B cell (primary cell): ENCODE measurements around the gene H2BW2. TPM values are rescaled to one million over a fixed set of nuclear protein-coding genes. Genes with fewer than 3 reads are reported as not detected.

Experiments
- ATAC-seq: fragments of 200-7000 bp; cut with Tn5 transposase; one replicate; pipeline ENCODE4 v1.10.0; 2021; ENCODE audit warnings: low read depth, mild to moderate bottlenecking, moderate number of reproducible peaks, moderate library complexity
- CTCF ChIA-PET: fragments of 350-600 bp; sonication (Branson Sonifier 250); formaldehyde crosslinking; loops from one replicate; lab custom pipeline; 2021; ENCODE audit warnings: antibody characterized with exemption, inconsistent platforms; lab: Charles Lee
- POLR2A ChIA-PET: fragments of 350-600 bp; sonication (Branson Sonifier 250); formaldehyde crosslinking; loops from one replicate; lab custom pipeline; 2021; ENCODE audit warnings: antibody characterized with exemption; lab: Charles Lee
- DNase-seq: peaks from one replicate; pipeline ENCODE4 v3.0.0; 2013
- H2AFZ ChIP-seq: 2 replicates; pipeline ENCODE4 v1.6.1; 2012; ENCODE audit warnings: mild to moderate bottlenecking, low read depth, low read length; ENCODE audit not compliant: insufficient read depth, poor library complexity, severe bottlenecking
- H3K27ac ChIP-seq, 2 donors: 1 replicate in 1 of 2; 2 replicates in 1 of 2; pipeline ENCODE4 v1.5.1; 2012 to 2013; ENCODE audit warnings: low read length in 2 of 2, mild to moderate bottlenecking in 2 of 2, moderate library complexity in 1 of 2
- H3K27me3 ChIP-seq, 4 experiments: fragments of 200-600 bp in 1 of 4; sonication (generic) in 1 of 4; replicated peaks in 1 of 4; 1 replicate in 2 of 4; 2 replicates in 2 of 4; pipeline versions ENCODE4 v1.6.1 to v1.7.0; 2013 to 2016; ENCODE audit warnings: low read length in 3 of 4, mild to moderate bottlenecking in 2 of 4, mixed read lengths in 1 of 4, moderate library complexity in 1 of 4; ENCODE audit not compliant: insufficient read depth in 4 of 4, control insufficient read depth in 3 of 4; ENCODE audit errors: control extremely low read depth in 1 of 4
- H3K36me3 ChIP-seq, 2 experiments: replicated peaks in 1 of 2; 1 replicate in 1 of 2; 2 replicates in 1 of 2; pipeline versions ENCODE4 v1.6.1 to v1.7.1; 2013; ENCODE audit warnings: low read length in 1 of 2; ENCODE audit not compliant: insufficient read depth in 2 of 2, control insufficient read depth in 1 of 2; ENCODE audit errors: control extremely low read depth in 1 of 2, extremely low read depth in 1 of 2
- H3K4me1 ChIP-seq, 2 donors: fragments of 200-600 bp in 1 of 2; sonication (generic) in 1 of 2; 1 replicate in 1 of 2; 2 replicates in 1 of 2; pipeline versions ENCODE4 v1.5.1 to v1.6.1; 2013 to 2017; ENCODE audit warnings: low read length in 2 of 2; ENCODE audit not compliant: control insufficient read depth in 2 of 2, insufficient read depth in 2 of 2
- H3K4me2 ChIP-seq: replicated peaks from 2 replicates; pipeline ENCODE3; 2012; ENCODE audit warnings: mild to moderate bottlenecking, low read depth, low read length; ENCODE audit not compliant: poor library complexity, severe bottlenecking
- H3K4me3 ChIP-seq, 5 experiments: fragments of 200-600 bp in 1 of 5; sonication (generic) in 1 of 5; 1 replicate in 3 of 5; 2 replicates in 2 of 5; pipeline versions ENCODE4 v1.5.1 to v1.7.0; 2011 to 2016; ENCODE audit warnings: low read length in 4 of 5, mild to moderate bottlenecking in 4 of 5, low read depth in 2 of 5, control low read depth in 1 of 5, moderate library complexity in 1 of 5; ENCODE audit not compliant: insufficient read depth in 1 of 5; ENCODE audit errors: control extremely low read depth in 1 of 5, extremely low read depth in 1 of 5
- H3K79me2 ChIP-seq: fragments of 200-600 bp; sonication (generic); one replicate; pipeline ENCODE4 v1.6.0; 2016; ENCODE audit warnings: low read length; ENCODE audit not compliant: control insufficient read depth, insufficient read depth
- H3K9ac ChIP-seq: fragments of 200-600 bp; sonication (generic); 2 replicates; pipeline ENCODE4 v1.6.1; 2017; ENCODE audit warnings: mild to moderate bottlenecking, low read length, moderate library complexity
- H3K9me3 ChIP-seq, 3 donors: one replicate each; pipeline versions ENCODE4 v1.6.1 to v1.7.1; 2013; ENCODE audit warnings: low read length in 2 of 3; ENCODE audit not compliant: control insufficient read depth in 2 of 3, insufficient read depth in 1 of 3; ENCODE audit errors: control extremely low read depth in 1 of 3
- H4K20me1 ChIP-seq: 2 replicates; pipeline ENCODE4 v1.6.0; 2012; ENCODE audit warnings: mild to moderate bottlenecking, low read length; ENCODE audit not compliant: insufficient read depth, control insufficient read depth, poor library complexity, severe bottlenecking
- H3K27ac Mint-ChIP-seq: one replicate; pipeline ENCODE4 v1.8.0; 2021; ENCODE audit warnings: mixed read lengths
- H3K27me3 Mint-ChIP-seq: one replicate; pipeline ENCODE4 v1.8.0; 2021; ENCODE audit warnings: mixed read lengths
- H3K4me1 Mint-ChIP-seq: one replicate; pipeline ENCODE4 v1.8.0; 2021; ENCODE audit warnings: mixed read lengths
- H3K4me3 Mint-ChIP-seq: one replicate; pipeline ENCODE4 v1.8.0; 2021; ENCODE audit warnings: mixed read lengths
- H3K9me3 Mint-ChIP-seq: one replicate; pipeline ENCODE4 v1.8.0; 2022; ENCODE audit warnings: mixed read lengths; ENCODE audit not compliant: insufficient read depth
- CTCF ChIP-seq: fragments of 200-600 bp; IDR thresholded peaks from one replicate; pipeline ENCODE4 v1.8.0; 2022; ENCODE audit warnings: antibody characterized with exemption, mild to moderate bottlenecking
- EZH2 ChIP-seq: IDR thresholded peaks from 2 replicates; pipeline ENCODE4 v1.6.1; 2012; ENCODE audit warnings: borderline replicate concordance, low read depth, mild to moderate bottlenecking, moderate library complexity, low read length; ENCODE audit not compliant: insufficient read depth, poor library complexity, severe bottlenecking
- WGBS: methylation state at CpG from one replicate; pipeline ENCODE4 v1.1.5; 2013; ENCODE audit warnings: missing lambda C conversion rate; ENCODE audit not compliant: insufficient coverage; 5-methylcytosine and 5-hydroxymethylcytosine counted together
- intact Hi-C: fragments of 100-400 bp; cut with micrococcal nuclease; formaldehyde crosslinking; loops from one replicate; pipeline ENCODE4 v1.10.0; 2022
- polyA plus RNA-seq: library from polyadenylated mRNA; depleted of rRNA; stranded (reverse); fragments of >200 nt; gene quantifications from 2 replicates; pipeline ENCODE4 v1.2.3, GENCODE V29; 2012
- total RNA-seq, 2 donors: library from RNA; stranded (reverse); fragments of 120-200 nt in 1 of 2; gene quantifications; 1 replicate in 1 of 2; 2 replicates in 1 of 2; pipeline versions ENCODE4 v1.2.3 to v1.2.4, GENCODE V29; 2013 to 2022

The H2BW2 gene
- total and polyA plus RNA-seq, 2 donors (not counting 1 experiment from before 2014, with no cell fraction given), result not detected

DNA sequence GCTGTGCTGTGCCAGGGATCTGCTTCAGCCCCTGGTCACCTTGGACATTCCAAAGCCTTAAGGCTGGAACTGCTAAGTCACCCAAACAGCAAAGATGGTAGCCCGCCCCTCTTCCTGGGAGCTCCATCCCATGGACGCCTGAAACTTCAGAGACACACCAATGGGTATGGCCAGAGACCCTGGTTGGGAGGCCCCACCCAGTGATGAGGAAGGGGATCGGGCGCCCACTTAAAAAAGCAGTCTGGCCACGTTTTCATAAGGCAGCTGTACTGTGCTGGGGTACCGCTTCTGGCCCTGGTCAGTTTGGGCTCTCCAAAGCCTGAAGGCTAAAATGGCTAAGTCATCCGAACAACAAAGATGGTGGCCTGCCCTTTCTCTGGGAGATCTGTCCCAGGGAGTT, 45.7 kb downstream of the H2BW2 start:
- Mint-ChIP-seq H3K4me3 (no peak overlapping the region), H3K9me3 (no peaks in the 10 kb centered on the region), H3K27ac (no peak overlapping the region), H3K27me3 (no peaks in the 10 kb centered on the region), H3K4me1 (no peaks in the 10 kb centered on the region)
- H3K27me3 ChIP-seq, result peaks cover 0 to 2% (median 0%) of the 10 kb centered on the region in 4 experiments
- H2AFZ ChIP-seq, result no peak overlapping the region
- POLR2A ChIA-PET, result no interaction called here
- H3K36me3 ChIP-seq, result no peaks in the 10 kb centered on the region
- no peaks in the 10 kb centered on the region for H3K4me1 ChIP-seq
- no peaks in the 10 kb centered on the region for H4K20me1 ChIP-seq
- 90% methylated on average over 6 of the region's 7 CpGs for WGBS
- no peak overlapping the region for H3K4me3 ChIP-seq
- H3K79me2 ChIP-seq, result no peaks in the 10 kb centered on the region
- no peak for ATAC-seq
- no peak for DNase-seq
- H3K9me3 ChIP-seq, result no peaks in the 10 kb centered on the region
- no peak overlapping the region for H3K27ac ChIP-seq
- no peak overlapping the region for H3K9ac ChIP-seq
- CTCF ChIA-PET, result no interaction called here
- TF ChIP-seq CTCF (no peak), EZH2 (no peak)
- no peak overlapping the region for H3K4me2 ChIP-seq
- intact Hi-C loops, result no loop called here

DNA sequence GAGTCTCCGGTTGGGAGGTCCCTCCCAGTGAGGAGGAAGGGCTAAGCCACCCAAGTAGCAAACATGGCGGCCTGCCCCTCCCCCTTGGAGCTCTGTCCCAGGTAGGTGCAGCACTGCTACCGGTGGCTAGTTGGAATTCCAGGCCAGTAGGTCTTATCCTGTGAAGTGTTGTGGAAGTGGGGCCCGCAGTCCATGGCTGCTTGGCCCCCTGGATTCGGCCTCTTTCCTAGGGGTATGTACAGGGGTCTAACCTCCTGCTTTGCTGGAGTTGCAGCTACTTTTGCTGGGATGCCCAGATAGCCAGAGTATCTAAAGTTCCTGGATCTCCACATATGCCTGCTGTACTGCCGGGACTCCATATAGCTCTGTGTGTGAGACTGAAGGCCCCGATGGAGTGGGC, 46.2 kb downstream of the H2BW2 start:
- TF ChIP-seq CTCF (no peak), EZH2 (no peak)

More for the DNA sequence above, 46.2 kb downstream of the H2BW2 start:
- Histone ChIP-seq H3K4me3 (no peak overlapping the region), H2AFZ (no peak overlapping the region), H3K27ac (no peak overlapping the region), H3K27me3 (peaks cover 0 to 2% (median 0%) of the 10 kb centered on the region in 4 experiments), H4K20me1 (no peaks in the 10 kb centered on the region), H3K79me2 (no peaks in the 10 kb centered on the region), H3K36me3 (no peaks in the 10 kb centered on the region), H3K9me3 (no peaks in the 10 kb centered on the region), H3K9ac (no peak overlapping the region), H3K4me2 (no peak overlapping the region), H3K4me1 (no peaks in the 10 kb centered on the region)
- ATAC-seq (no peak), DNase-seq (no peak)
- H3K4me1 Mint-ChIP-seq, result no peaks in the 10 kb centered on the region
- ChIA-PET CTCF (no interaction called here), POLR2A (no interaction called here)
- H3K4me3 Mint-ChIP-seq, result no peak overlapping the region
- H3K27me3 Mint-ChIP-seq, result peaks cover 2% of the 10 kb centered on the region
- WGBS, result 100% methylated on average over 3 of the region's 7 CpGs
- intact Hi-C loops, result no loop called here
- no peak overlapping the region for H3K27ac Mint-ChIP-seq
- H3K9me3 Mint-ChIP-seq, result no peaks in the 10 kb centered on the region

Other genes starting within 250 kb of the H2BW2 start
- 0.44 and 0.75 TPM in 2 replicates for gene RAB9B, start 207.7 kb upstream of the H2BW2 start, total RNA-seq
- gene RAB9B, start 207.7 kb upstream of the H2BW2 start, polyA plus RNA-seq, result 0.23 and 0.43 TPM in 2 replicates
- gene TMSB15B, start 77.3 kb upstream of the H2BW2 start, total RNA-seq, result 8.6 and 9.0 TPM in 2 replicates
- gene TMSB15B, start 77.3 kb upstream of the H2BW2 start, polyA plus RNA-seq, result 5.5 and 7.6 TPM in 2 replicates
- gene H2BW1, start 26.2 kb upstream of the H2BW2 start, total RNA-seq, result not detected in 2 replicates
- gene H2BW1, start 26.2 kb upstream of the H2BW2 start, polyA plus RNA-seq, result not detected in 2 replicates
- gene TMSB15C, start 36.3 kb downstream of the H2BW2 start, total RNA-seq, result 4.5 and 5.4 TPM in 2 replicates
- gene TMSB15C, start 36.3 kb downstream of the H2BW2 start, polyA plus RNA-seq, result 1.1 and 1.4 TPM in 2 replicates
- 15.1 and 16.9 TPM in 2 replicates for gene ZCCHC18, start 72.6 kb downstream of the H2BW2 start, total RNA-seq
- gene ZCCHC18, start 72.6 kb downstream of the H2BW2 start, polyA plus RNA-seq, result 13.5 and 28.2 TPM in 2 replicates
- 17.1 and 20.7 TPM in 2 replicates for gene SLC25A53, start 117.1 kb downstream of the H2BW2 start, total RNA-seq
- 10.3 and 10.9 TPM in 2 replicates for gene SLC25A53, start 117.1 kb downstream of the H2BW2 start, polyA plus RNA-seq
- 19.2 and 20.2 TPM in 2 replicates for gene FAM199X, start 126.5 kb downstream of the H2BW2 start, total RNA-seq
- 3.6 and 6.2 TPM in 2 replicates for gene FAM199X, start 126.5 kb downstream of the H2BW2 start, polyA plus RNA-seq
- gene ESX1, start 215.0 kb downstream of the H2BW2 start, total RNA-seq, result not detected in 2 replicates
- not detected in 2 replicates for gene ESX1, start 215.0 kb downstream of the H2BW2 start, polyA plus RNA-seq